PFSK-1 (cell line): ENCODE results near the gene ZNF182.

ENCODE experiments used
- POLR2AphosphoS5 ChIP-seq: IDR thresholded peaks from 2 replicates; pipeline ENCODE4 v1.6.1; 2012; ENCODE audit warnings: low read depth, mild to moderate bottlenecking, control low read depth, low read length, moderate library complexity
- SIN3A ChIP-seq: IDR thresholded peaks from 2 replicates; pipeline ENCODE4 v1.6.1; 2012; ENCODE audit warnings: mild to moderate bottlenecking, low read length, moderate library complexity, borderline replicate concordance; ENCODE audit not compliant: insufficient read depth
- TAF1 ChIP-seq: IDR thresholded peaks from 2 replicates; pipeline ENCODE4 v1.6.1; 2012; ENCODE audit warnings: low read length, control low read depth, borderline replicate concordance; ENCODE audit not compliant: insufficient read depth
- TF ChIP-seq, protein P1 (sequence below), 2 experiments: IDR thresholded peaks; 2 replicates each; pipeline versions ENCODE4 v1.6.1 to v1.8.0; 2011 to 2012; ENCODE audit warnings: low read depth in 2 of 2, low read length in 2 of 2, control low read depth in 1 of 2, inconsistent platforms in 1 of 2, mild to moderate bottlenecking in 1 of 2, moderate library complexity in 1 of 2; ENCODE audit not compliant: insufficient read depth in 1 of 2

DNA sequence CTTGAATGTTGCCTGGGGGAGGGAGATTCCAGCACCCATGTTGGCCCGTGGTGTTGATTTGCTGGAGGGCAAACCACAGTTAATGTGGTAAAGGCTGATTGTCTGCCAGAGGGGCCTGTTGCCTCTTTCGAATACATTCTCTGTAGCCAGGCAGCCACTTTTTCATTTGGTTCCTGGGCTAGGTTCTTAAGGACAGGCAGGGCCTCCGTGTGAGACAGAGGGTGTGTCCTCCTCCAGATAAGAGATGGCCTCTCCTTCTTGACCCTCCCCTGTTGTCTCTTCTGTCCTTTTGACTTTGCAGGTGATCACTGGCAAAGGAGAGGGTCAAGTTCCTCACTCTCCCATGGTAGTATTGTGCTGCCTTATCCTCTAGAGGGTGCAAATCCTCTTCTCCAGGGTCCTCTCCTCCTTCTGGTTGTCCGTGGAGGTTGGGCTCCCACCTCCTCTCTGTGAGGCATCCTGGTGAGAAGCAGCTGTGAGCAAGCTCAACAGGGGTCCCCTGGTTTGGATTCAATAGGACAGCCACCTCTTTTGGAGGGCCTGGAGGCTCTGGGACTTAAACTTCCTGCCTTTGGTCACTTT, 44.9 kb downstream of the ZNF182 start:
- TF ChIP-seq, protein P1, sequence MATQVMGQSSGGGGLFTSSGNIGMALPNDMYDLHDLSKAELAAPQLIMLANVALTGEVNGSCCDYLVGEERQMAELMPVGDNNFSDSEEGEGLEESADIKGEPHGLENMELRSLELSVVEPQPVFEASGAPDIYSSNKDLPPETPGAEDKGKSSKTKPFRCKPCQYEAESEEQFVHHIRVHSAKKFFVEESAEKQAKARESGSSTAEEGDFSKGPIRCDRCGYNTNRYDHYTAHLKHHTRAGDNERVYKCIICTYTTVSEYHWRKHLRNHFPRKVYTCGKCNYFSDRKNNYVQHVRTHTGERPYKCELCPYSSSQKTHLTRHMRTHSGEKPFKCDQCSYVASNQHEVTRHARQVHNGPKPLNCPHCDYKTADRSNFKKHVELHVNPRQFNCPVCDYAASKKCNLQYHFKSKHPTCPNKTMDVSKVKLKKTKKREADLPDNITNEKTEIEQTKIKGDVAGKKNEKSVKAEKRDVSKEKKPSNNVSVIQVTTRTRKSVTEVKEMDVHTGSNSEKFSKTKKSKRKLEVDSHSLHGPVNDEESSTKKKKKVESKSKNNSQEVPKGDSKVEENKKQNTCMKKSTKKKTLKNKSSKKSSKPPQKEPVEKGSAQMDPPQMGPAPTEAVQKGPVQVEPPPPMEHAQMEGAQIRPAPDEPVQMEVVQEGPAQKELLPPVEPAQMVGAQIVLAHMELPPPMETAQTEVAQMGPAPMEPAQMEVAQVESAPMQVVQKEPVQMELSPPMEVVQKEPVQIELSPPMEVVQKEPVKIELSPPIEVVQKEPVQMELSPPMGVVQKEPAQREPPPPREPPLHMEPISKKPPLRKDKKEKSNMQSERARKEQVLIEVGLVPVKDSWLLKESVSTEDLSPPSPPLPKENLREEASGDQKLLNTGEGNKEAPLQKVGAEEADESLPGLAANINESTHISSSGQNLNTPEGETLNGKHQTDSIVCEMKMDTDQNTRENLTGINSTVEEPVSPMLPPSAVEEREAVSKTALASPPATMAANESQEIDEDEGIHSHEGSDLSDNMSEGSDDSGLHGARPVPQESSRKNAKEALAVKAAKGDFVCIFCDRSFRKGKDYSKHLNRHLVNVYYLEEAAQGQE (IDR thresholded peaks at IDR 0.05; ENCODE audit: insufficient read depth in 1 of 2, low read depth in 2 of 2, low read length in 2 of 2): no peak
- TF ChIP-seq SIN3A (no peak), POLR2AphosphoS5 (no peak), TAF1 (no peak)
